PC-3 (cell line): ENCODE measurements around the gene ATRAID.
"Not testable (repeated sequence)": the region's sequence is repeated elsewhere in the genome, so short reads cannot be mapped to it uniquely, and the experiment has no call there.

Source experiments
- CTCF ChIP-seq: fragments of 300-600 bp; sonication (generic); conservative IDR thresholded peaks from 2 replicates; pipeline ENCODE4 v1.5.1; 2017; ENCODE audit warnings: antibody characterized with exemption, low read depth, mild to moderate bottlenecking, low read length
- EZH2 ChIP-seq: fragments of 300-600 bp; sonication (generic); IDR thresholded peaks from one replicate; pipeline ENCODE4 v1.6.1; 2017; ENCODE audit warnings: antibody characterized with exemption, mild to moderate bottlenecking, low read length; ENCODE audit not compliant: unreplicated experiment

GRCh38 chr2:27198068-27198467, 13.8 kb upstream of the ATRAID start:
- TF ChIP-seq CTCF, EZH2: not testable (repeated sequence)
